ENCODE results near the gene BIN2.

BIN2 gene

GRCh38 chr12:51242876-51243275, 81.1 kb downstream of the BIN2 start:
- no peak overlapping the region for H3K4me3 ChIP-seq (ENCODE audit: low read depth, low read length)
- no peak for TF ChIP-seq CTCF (IDR thresholded peaks at IDR 0.05; ENCODE audit: borderline replicate concordance, insufficient read depth, low read depth, low read length)

GRCh38 chr12:51242120-51242519, 81.9 kb downstream of the BIN2 start:
- no peak for TF ChIP-seq CTCF (IDR thresholded peaks at IDR 0.05; ENCODE audit: borderline replicate concordance, insufficient read depth, low read depth, low read length)
- no peak overlapping the region for H3K4me3 ChIP-seq (ENCODE audit: low read depth, low read length)

- no peak for TF ChIP-seq CTCF (IDR thresholded peaks at IDR 0.05; ENCODE audit: borderline replicate concordance, insufficient read depth, low read depth, low read length)
- no peak overlapping the region for H3K4me3 ChIP-seq (ENCODE audit: low read depth, low read length)
Observed at GRCh38 chr12:51240971-51241370, 83.0 kb downstream of the BIN2 start.

- peak within 1 kb of the TSS; percentile 95 for H3K4me3 ChIP-seq (ENCODE audit: low read depth, low read length)
- 0 out of 2 replicates have a peak, but pooled peaks have one; percentile 1 for TF ChIP-seq CTCF (IDR thresholded peaks at IDR 0.05; ENCODE audit: borderline replicate concordance, insufficient read depth, low read depth, low read length)
Observed at GRCh38 chr12:51238510-51239334, 85.3 kb downstream of the BIN2 start, which contains the start of gene DAZAP2. Gene DAZAP2 (plus strand): TSS chr12:51238826. CDS start chr12:51238908, 82 bp downstream.

GRCh38 chr12:51238037-51238509, 85.9 kb downstream of the BIN2 start:
- TF ChIP-seq CTCF (IDR thresholded peaks at IDR 0.05; ENCODE audit: borderline replicate concordance, insufficient read depth, low read depth, low read length), result no peak

GRCh38 chr12:51234530-51234929, 89.4 kb downstream of the BIN2 start:
- H3K4me3 ChIP-seq (ENCODE audit: low read depth, low read length), result no peak overlapping the region
- no peak for TF ChIP-seq CTCF (IDR thresholded peaks at IDR 0.05; ENCODE audit: borderline replicate concordance, insufficient read depth, low read depth, low read length)

More at GRCh38 chr12:51238037-51238509, 85.9 kb downstream of the BIN2 start:
- H3K4me3 ChIP-seq (ENCODE audit: low read depth, low read length), result peak overlapping the region; percentile 55

- H3K4me3 ChIP-seq (ENCODE audit: low read depth, low read length), result no peak overlapping the region
- TF ChIP-seq CTCF (IDR thresholded peaks at IDR 0.05; ENCODE audit: borderline replicate concordance, insufficient read depth, low read depth, low read length), result no peak
Observed at GRCh38 chr12:51232642-51233041, 91.3 kb downstream of the BIN2 start.
